GM18499 (cell line): ENCODE results near the gene DOLK.

Experiments used
- ATAC-seq: cut with Tn5 transposase; IDR thresholded peaks from one replicate; pipeline ENCODE4 v1.9.1; 2021; ENCODE audit warnings: moderate number of reproducible peaks; ENCODE audit not compliant: insufficient read depth, unreplicated experiment

The DOLK gene

DNA sequence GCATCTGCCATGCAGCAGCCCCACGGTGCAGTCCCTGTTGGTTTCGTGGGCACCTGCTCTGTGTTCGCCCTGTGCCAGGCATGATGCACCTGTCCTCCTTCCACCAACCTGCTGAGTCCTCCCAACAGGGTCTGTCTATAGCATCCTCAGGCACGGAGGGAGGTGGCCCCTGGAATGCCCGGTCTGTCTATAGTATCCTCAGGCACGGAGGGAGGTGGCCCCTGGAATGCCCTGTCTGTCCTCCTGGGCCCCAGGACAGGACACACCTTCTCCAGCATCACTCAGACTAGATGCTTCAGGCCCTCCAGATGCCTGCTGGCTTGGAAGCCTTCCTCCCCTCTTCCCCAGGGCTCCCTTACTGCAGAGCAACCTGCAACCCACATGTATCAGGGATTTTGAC is 36.5 kb downstream of the DOLK start:
- ATAC-seq = no peak

DNA sequence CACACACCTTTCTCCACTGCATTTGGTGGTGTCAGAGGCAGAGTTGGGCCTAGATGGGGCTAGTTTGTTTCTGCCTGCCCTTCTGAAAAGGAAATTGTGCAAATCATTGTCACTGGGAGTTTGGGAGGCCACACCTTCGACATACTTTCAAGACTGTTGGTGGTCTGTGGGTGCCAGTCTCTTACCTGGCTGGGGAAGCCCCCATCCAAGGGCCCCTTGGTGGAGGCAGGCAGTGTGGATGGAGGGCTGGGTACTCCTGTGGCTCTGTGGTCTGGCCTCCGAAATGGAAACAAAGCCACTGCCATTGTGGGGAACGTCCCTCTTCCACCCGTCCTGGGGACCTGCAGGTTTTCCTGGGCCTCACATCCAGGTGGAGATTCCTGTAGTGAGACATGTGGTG is 37.5 kb downstream of the DOLK start:
- ATAC-seq = no peak

DNA sequence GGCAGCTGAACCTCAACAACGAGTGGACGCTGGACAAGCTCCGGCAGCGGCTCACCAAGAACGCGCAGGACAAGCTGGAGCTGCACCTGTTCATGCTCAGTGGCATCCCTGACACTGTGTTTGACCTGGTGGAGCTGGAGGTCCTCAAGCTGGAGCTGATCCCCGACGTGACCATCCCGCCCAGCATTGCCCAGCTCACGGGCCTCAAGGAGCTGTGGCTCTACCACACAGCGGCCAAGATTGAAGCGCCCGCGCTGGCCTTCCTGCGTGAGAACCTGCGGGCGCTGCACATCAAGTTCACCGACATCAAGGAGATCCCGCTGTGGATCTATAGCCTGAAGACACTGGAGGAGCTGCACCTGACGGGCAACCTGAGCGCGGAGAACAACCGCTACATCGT is 39.0 kb downstream of the DOLK start:
- ATAC-seq = no peak

DNA sequence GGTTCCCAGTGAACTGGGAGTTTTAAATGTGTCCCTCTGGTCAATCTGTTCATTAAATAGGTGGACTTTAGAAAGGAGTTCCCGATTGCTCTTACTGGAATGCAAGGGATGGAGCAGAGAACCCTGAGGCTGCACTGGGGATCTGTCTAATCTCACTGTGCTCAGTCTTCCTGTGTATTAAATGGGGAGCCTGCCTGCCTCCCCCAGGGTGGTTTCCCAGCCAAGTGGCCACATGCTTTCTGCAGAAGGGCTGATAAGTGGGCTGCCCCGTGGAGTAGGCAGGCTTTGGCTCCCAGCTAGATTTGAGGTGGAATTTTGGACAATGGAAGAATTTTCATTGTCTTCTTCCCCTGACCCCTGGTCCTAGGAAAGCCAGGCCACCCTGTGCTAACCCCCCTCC is 40.7 kb downstream of the DOLK start:
- no peak for ATAC-seq

DNA sequence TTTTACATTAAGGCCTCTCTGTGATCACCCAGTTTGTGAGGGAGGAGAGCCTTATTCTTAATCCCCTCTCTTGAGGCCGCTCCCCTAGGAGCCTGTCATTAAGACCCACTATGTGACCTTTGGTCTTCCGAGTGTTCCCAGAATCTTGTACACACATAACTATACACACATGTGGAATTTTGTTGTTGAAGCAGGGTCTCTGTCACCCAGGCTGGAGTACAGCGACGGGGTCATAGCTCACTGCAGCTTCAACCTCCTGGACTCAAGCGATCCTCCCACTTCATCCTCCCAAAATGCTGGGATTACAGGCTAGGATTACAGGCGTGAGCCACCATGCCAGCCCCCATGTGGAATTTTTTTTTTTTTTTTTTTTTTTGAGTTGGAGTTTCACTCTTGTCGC is 41.4 kb downstream of the DOLK start:
- no peak for ATAC-seq

DNA sequence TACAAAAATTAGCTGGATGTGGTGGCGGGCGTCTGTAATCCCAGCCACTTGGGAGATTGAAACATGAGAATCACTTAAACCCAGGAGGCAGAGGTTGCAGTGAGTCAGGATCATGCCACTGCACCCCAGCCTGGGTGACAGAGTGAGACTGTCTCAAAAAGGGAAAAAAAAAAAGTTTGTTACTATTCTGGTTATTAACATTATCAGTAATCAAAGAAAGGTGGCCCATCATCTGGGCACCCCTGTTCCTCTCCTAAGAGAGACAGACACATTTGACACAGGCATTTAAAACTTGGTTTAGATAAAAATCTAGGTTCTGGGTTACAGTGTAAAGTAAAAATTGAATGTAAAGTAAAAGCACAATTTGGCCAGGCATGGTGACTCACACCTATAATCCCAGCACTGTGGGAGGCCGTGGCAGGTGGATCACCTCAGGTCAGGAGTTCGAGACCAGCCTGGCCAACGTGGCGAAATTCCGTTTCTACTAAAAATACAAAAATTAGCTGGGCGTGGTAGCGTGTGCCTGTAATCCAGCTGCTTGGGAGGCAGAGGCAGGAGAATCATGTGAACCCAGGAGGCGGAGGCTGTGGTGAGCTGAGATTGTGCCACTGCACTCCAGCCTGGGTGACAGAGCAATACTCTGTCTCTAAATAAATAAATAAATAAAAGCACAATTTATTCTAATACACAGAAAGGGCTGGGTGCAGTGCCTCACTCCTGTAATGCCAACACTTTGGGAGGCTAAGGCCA is 43.4 kb downstream of the DOLK start:
- ATAC-seq = no peak

DNA sequence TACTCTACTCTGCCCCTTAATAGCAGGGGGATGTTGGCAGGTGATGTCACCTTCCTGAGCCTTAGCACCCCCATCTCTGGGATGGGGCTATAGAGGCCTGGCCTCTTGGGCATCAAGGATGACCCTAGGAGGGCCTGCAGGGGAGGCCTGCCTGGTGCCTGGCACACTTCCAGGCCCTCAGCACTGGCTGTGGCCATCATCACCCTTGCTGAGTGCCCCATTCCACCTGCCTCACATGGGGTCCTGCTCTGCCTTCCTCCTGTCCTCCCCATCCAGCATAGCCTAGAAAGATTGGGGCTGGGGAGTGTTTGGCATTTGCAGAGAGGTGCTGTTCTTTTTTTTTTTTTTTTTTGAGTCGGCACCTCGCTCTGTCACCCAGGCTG is 44.3 kb downstream of the DOLK start:
- ATAC-seq = no peak

DNA sequence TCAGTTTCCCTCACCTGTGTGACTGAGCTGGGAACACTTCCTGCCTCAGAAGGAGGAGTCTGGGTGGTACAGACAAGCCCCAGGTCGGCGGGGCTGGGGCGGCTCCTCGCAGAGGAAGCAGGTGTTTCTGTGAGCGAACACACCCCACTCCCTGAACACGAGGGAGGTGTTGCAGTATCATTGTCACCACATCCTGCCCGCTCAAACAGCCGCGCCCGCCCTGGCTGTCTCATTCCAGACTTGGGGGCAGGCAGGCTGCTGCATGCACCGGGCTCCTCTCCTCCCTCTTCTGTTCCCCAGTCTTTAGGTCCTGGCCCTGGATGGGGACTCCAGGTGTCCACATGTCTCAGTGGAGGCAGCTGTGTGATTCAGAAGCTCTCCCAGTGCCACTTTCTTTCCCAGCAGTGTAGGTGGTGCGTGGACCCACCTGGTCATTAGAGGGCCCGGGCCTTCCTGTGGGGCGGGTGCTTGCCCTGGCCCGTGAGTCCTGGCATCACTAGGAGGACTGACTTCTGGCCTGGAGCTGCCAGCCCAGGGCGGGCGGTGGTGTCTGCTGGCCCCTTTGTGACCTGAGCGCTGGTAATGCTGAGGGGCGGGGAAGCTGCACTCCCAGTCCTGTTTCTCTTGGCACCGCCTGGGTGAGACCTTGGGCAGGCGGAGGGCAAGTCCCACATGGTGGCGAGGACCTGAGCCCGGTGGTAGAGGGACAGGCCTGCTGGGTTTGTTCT is 44.9 kb downstream of the DOLK start:
- peak; percentile 54 for ATAC-seq

DNA sequence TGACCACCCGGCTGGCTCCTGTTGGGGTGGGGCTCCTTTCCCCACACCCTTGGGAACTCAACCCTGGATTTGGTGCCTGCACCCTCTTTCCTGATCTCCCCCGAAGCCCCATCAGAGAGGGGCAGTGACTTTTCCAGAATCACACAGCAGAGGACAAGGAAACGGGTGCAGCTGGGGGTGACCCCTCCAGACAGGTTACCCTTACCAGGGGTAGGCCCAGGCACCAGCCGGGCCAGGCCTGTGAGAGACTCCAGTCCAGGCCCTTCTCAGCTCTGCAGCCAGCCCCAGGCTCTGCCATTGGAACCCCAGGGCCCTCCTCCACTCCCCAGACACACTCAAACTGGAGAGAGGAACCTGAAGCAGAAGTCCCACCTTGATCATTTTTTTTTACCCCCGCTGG is 45.6 kb downstream of the DOLK start:
- ATAC-seq = no peak

DNA sequence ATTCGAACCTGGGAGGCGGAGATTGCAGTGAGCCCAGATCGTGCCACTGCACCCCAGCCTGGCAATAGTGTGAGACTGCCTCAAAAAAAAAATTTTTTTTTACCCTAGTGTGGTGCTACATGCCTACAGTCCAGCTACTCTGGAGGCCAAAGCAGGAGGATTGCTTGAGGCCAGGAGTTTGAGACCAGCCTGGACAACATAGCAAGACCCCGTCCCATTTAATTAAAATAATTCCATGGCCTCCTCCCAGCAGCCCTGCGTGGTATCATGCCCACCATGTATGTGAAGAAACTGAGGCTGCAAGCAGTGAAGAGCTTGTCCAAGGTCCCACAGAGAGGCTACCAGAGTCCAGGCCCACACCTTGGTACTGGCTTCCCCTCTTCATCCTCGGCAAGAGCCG is 46.0 kb downstream of the DOLK start:
- ATAC-seq = no peak

DNA sequence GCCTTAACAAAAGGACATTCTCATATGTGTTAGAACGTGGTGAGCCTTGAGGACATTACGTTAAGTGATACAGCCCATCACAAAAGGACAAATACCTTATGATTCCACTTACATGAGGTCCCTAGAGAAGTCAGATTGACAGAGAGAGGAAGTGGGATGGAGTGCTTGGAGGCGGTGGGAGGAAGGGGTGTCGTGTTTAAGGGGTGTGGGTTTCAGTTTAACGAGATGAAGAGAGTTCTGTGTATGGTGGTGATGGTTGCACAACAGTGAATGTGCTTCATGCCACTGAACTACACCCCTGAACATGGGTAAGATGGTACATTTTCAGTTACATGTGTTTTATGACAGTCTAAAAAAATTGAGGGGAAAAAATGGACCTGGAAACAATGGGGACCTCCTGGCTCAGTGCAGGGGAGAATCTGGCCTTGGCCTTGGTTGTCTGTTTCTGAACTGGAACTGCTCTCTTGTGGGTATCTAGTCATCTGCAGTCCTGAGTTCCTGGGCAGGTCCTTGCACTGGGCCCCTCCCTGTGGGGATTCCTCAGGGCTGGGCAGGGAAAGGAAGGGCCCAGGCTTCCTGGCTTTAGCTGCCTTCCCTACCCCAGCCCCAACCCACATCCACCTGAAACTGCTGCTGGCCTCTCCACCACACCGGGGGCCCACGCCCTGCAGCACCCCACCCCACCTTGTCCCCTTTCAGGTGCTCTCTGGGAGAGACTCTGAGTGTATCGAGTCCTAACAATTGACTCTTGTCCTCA is 47.7 kb downstream of the DOLK start:
- no peak for ATAC-seq

DNA sequence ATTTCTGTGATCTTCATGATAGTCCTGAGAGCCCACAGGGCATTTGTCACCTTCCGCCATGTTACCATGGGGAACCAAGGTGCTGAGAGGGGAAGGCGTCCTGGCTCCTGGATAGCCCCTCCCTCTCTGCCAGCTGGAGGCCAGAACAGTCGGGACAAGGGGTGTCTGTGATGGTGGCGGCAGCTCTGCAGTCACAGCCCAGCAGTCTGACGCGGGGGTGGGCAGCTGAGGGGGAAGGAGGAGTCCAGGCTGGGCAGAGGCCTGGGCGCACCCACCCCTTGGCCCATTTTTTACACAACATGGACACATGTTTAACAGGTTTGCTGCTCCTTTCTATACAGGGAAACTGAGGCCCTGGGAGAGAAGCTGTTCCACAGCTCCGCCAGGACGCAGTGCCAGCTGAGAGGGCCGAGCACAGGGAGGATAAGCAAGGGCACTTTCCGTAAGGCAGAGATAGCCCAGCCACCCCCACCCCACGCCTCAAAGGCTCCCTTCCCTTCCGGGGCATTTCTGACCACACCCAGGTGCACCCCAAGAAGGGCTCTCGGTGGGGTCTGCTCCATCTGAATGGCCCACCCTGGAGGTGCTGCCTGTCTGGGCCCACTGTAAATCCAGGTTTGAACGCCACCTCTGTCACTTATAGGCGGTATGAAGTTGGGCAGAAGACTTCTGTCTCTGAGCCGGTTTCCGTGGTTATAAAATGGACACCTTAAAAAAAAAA is 48.4 kb downstream of the DOLK start:
- no peak for ATAC-seq

DNA sequence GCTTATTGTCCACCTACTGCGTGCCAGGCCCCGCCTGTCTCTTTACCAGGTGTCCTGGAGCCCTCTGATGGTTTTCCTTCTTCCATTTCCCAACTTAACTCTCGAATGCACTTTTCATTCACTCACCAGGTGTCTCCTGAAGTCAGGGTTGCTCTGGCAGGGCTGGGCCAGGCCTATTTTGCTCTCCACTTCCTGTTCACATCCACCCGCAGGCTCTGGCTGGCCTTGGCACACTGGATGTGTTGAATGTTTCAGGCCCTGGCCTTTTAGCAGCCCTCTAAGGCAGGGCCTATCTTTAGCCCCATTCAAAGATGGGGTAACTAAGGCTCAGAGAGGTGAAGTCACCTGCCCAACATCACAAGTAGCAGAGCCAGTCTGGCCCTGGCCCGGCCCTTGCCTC is 49.0 kb downstream of the DOLK start:
- no peak for ATAC-seq

DNA sequence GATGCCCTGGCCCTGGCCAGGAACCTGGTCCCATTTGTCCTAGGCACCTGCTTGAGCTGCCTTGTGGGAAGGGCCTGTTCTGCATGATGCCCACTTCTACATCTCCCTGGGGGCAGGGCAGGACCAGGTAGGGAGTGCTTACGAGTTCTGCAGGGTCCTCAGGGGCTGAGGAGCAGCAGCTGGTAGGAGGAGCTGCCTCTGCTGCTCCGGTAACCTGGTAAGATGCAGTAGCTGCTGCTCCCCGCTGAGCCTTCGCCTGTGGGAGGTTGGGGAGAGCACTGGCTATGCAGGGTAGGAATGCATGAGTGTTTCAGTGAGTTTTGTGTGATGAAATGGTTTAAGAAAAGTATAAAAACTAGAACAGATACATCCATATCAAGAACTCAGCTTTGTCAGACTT is 51.8 kb downstream of the DOLK start:
- no peak for ATAC-seq
